Parathyroid adenoma (tissue), 2 donors: ENCODE measurements around the gene FRMPD1.

Source experiments
- H2AFZ ChIP-seq: fragments of 300-600 bp; sonication (generic); one replicate; pipeline ENCODE4 v1.7.0; 2017; ENCODE audit warnings: antibody characterized with exemption, mild to moderate bottlenecking
- H3K27ac ChIP-seq: fragments of 300-600 bp; sonication (generic); one replicate; pipeline ENCODE4 v1.7.0; 2017
- H3K27me3 ChIP-seq: fragments of 300-600 bp; sonication (generic); one replicate; pipeline ENCODE4 v1.7.0; 2017; ENCODE audit warnings: low read length; ENCODE audit not compliant: control insufficient read depth, insufficient read depth
- H3K36me3 ChIP-seq: fragments of 300-600 bp; sonication (generic); one replicate; pipeline ENCODE4 v1.7.0; 2017; ENCODE audit warnings: low read length; ENCODE audit not compliant: control insufficient read depth, insufficient read depth
- H3K4me1 ChIP-seq: fragments of 300-600 bp; sonication (generic); one replicate; pipeline ENCODE4 v1.7.0; 2017; ENCODE audit warnings: control low read depth
- H3K4me2 ChIP-seq: fragments of 300-600 bp; sonication (generic); one replicate; pipeline ENCODE4 v1.7.0; 2017; ENCODE audit warnings: low read length
- H3K4me3 ChIP-seq: fragments of 300-600 bp; sonication (generic); one replicate; pipeline ENCODE4 v1.7.0; 2017; ENCODE audit warnings: low read depth, low read length
- H3K79me2 ChIP-seq: fragments of 300-600 bp; sonication (generic); one replicate; pipeline ENCODE4 v1.7.0; 2017; ENCODE audit warnings: control low read depth
- H3K9ac ChIP-seq: fragments of 300-600 bp; sonication (generic); one replicate; pipeline ENCODE4 v1.7.0; 2017; ENCODE audit warnings: mild to moderate bottlenecking
- H3K9me3 ChIP-seq: fragments of 300-600 bp; sonication (generic); one replicate; pipeline ENCODE4 v1.7.0; 2017; ENCODE audit warnings: low read length; ENCODE audit not compliant: control insufficient read depth
- TF ChIP-seq, protein P1 (sequence below): fragments of 300-600 bp; sonication (generic); IDR thresholded peaks from one replicate; pipeline ENCODE4 v1.7.0; 2017; ENCODE audit warnings: antibody characterized with exemption, mild to moderate bottlenecking
- donor health status: primary hyperparathyroidism.

FRMPD1 gene

DNA sequence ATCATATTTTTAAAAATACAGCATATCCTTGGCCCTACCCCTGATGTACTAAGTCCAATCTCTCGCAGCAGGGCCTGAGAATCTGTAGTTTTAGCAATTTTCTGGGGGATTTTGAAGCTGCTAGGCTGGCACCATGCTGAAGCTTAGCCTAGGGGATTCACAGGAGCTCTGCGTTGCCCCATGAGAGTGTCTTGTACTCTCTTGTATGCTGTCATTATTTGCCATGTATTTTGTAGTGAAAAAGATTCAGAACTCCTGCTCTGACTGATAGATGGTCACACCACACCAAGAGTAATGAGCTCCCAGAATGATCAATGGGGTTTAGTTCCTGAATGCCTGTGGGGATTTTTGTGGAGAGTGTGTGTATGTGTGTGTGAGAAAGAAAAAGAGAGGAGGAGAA, 82.2 kb downstream of the FRMPD1 start:
- H3K9me3 ChIP-seq = no peaks in the 10 kb centered on the region
- H3K36me3 ChIP-seq = no peaks in the 10 kb centered on the region
- no peak overlapping the region for H2AFZ ChIP-seq
- H3K79me2 ChIP-seq = no peaks in the 10 kb centered on the region
- H3K27me3 ChIP-seq = no peaks in the 10 kb centered on the region
- H3K4me2 ChIP-seq = no peak overlapping the region
- no peak overlapping the region for H3K4me3 ChIP-seq
- TF ChIP-seq, protein P1, sequence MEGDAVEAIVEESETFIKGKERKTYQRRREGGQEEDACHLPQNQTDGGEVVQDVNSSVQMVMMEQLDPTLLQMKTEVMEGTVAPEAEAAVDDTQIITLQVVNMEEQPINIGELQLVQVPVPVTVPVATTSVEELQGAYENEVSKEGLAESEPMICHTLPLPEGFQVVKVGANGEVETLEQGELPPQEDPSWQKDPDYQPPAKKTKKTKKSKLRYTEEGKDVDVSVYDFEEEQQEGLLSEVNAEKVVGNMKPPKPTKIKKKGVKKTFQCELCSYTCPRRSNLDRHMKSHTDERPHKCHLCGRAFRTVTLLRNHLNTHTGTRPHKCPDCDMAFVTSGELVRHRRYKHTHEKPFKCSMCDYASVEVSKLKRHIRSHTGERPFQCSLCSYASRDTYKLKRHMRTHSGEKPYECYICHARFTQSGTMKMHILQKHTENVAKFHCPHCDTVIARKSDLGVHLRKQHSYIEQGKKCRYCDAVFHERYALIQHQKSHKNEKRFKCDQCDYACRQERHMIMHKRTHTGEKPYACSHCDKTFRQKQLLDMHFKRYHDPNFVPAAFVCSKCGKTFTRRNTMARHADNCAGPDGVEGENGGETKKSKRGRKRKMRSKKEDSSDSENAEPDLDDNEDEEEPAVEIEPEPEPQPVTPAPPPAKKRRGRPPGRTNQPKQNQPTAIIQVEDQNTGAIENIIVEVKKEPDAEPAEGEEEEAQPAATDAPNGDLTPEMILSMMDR = no peak
- no peaks in the 10 kb centered on the region for H3K4me1 ChIP-seq
- H3K9ac ChIP-seq = no peak overlapping the region
- no peak overlapping the region for H3K27ac ChIP-seq

DNA sequence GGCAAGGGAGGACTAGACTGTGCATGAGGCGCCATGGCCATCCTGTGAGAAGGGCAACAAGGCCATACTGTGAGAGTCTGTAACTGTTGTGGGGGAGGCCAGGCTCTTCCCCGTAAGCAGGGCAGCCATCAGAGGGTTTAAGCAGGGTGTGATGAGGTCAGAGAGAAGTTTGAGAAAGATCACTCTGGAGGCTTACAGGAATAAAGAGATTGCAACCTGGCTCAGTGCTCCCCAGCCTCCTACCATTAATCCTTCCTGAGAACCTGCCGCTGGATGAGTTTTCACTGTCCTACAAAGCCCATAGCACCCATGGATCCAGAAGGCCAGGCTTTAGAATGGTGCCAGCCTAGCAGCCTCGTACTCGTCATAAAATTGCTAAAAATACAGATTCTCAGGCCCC, 88.5 kb downstream of the FRMPD1 start:
- no peak overlapping the region for H3K4me2 ChIP-seq

DNA sequence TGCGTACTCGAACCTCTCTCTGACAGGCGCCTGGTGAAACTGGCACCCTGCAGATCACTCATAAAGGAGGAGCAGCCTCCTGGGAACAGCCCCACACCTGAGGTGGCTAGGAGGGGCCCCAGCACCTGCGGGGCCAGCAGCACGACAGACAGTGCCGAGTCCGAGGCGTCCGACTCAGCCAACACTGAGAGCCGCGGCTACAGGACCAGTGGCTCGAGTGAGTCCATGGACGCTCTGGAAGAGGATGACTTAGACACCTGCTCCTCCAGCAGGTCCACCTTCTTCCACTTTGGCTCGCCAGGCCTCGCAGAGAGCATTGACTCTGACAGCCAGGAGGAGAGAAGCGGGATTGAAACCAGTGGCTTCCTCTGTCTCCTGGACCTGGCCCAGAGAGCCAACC, 89.4 kb downstream of the FRMPD1 start:
- H3K4me1 ChIP-seq = no peaks in the 10 kb centered on the region
- TF ChIP-seq, protein P1 = no peak
- H3K9me3 ChIP-seq = no peaks in the 10 kb centered on the region
- no peak overlapping the region for H3K27ac ChIP-seq
- no peak overlapping the region for H3K4me3 ChIP-seq
- no peak overlapping the region for H3K9ac ChIP-seq
- no peaks in the 10 kb centered on the region for H3K79me2 ChIP-seq
- H3K36me3 ChIP-seq = no peaks in the 10 kb centered on the region
- H3K27me3 ChIP-seq = no peaks in the 10 kb centered on the region
- no peak overlapping the region for H2AFZ ChIP-seq
- H3K4me2 ChIP-seq = no peak overlapping the region

More for the DNA sequence above, 88.5 kb downstream of the FRMPD1 start:
- no peak overlapping the region for H3K27ac ChIP-seq
- TF ChIP-seq, protein P1 = no peak
- H3K27me3 ChIP-seq = no peaks in the 10 kb centered on the region
- no peaks in the 10 kb centered on the region for H3K9me3 ChIP-seq
- no peaks in the 10 kb centered on the region for H3K4me1 ChIP-seq
- no peaks in the 10 kb centered on the region for H3K79me2 ChIP-seq
- no peak overlapping the region for H2AFZ ChIP-seq
- no peak overlapping the region for H3K4me3 ChIP-seq
- no peaks in the 10 kb centered on the region for H3K36me3 ChIP-seq
- no peak overlapping the region for H3K9ac ChIP-seq

DNA sequence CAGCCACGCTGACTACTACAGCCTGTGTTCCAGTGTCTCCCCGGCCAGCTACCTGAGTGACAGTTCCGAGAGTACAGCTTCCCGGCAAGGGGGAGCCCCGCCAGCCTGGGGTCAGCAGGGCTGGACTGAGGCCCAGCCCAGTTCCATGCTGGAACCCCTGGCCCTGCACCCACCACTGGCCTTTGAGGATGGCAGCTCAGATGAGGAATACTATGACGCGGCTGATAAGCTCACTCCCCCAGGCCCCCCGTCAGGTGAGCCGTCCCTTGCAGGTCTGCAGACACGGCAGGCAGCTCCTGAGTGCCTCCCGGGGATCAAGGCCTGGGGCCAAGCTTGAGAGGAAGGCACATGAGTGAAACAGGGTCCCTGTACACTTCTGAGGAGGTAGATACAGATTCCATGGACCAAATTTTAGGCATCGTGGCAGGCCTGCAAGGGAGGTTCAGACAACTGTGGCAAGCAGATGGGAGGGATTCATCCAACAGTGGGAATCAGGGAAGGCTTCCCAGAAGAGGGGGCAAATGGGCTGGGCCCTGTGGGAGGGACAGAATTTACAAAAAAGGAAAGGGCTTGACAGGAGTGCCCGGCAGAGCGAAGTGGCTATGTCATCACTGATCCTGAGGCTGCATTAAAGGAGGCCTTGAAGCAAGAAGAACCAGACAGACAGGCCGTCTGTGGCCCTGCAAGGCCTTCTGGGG, 90.0 kb downstream of the FRMPD1 start:
- Histone ChIP-seq H3K36me3 (no peaks in the 10 kb centered on the region), H2AFZ (no peak overlapping the region), H3K9me3 (no peaks in the 10 kb centered on the region)

More for the DNA sequence above, 90.0 kb downstream of the FRMPD1 start:
- Histone ChIP-seq H3K27ac (no peak overlapping the region), H3K4me1 (no peaks in the 10 kb centered on the region), H3K27me3 (no peaks in the 10 kb centered on the region), H3K4me2 (no peak overlapping the region), H3K9ac (no peak overlapping the region), H3K4me3 (no peak overlapping the region), H3K79me2 (no peaks in the 10 kb centered on the region)
- TF ChIP-seq, protein P1 = no peak
